HG03175 (cell line): ENCODE data around the gene ELOVL6.
"Not testable (repeated sequence)": the region's sequence is repeated elsewhere in the genome, so short reads cannot be mapped to it uniquely, and the experiment has no call there.

ENCODE experiments used
- ATAC-seq: cut with Tn5 transposase; IDR thresholded peaks from one replicate; pipeline ENCODE4 v1.9.1; 2021; ENCODE audit warnings: mild to moderate bottlenecking, moderate library complexity; ENCODE audit not compliant: unreplicated experiment

ELOVL6 gene

GRCh38 chr4:110198435-110199416 is at the start of gene ELOVL6:
Gene ELOVL6 (minus strand): TSS chr4:110198615. CDS start chr4:110198335, 280 bp downstream.
- peak; percentile 19 for ATAC-seq

- ATAC-seq = no peak
Observed at GRCh38 chr4:110248100-110248499, 49.7 kb upstream of the ELOVL6 start.

GRCh38 chr4:110247591-110247990 is 49.2 kb upstream of the ELOVL6 start:
- no peak for ATAC-seq

GRCh38 chr4:110245577-110245976 is 47.2 kb upstream of the ELOVL6 start:
- no peak for ATAC-seq

GRCh38 chr4:110236324-110236723 is 37.9 kb upstream of the ELOVL6 start:
- no peak for ATAC-seq

GRCh38 chr4:110233581-110233980 is 35.2 kb upstream of the ELOVL6 start:
- not testable (repeated sequence) for ATAC-seq

GRCh38 chr4:110231869-110232268 is 33.5 kb upstream of the ELOVL6 start:
- ATAC-seq = no peak

- no peak for ATAC-seq
Observed at GRCh38 chr4:110229266-110229665, 30.9 kb upstream of the ELOVL6 start.

GRCh38 chr4:110224812-110225211 is 26.4 kb upstream of the ELOVL6 start:
- ATAC-seq = no peak

GRCh38 chr4:110224142-110224541 is 25.7 kb upstream of the ELOVL6 start:
- no peak for ATAC-seq

GRCh38 chr4:110218935-110219334 is 20.5 kb upstream of the ELOVL6 start:
- not testable (repeated sequence) for ATAC-seq

GRCh38 chr4:110217181-110217580 is 18.8 kb upstream of the ELOVL6 start:
- not testable (repeated sequence) for ATAC-seq

- ATAC-seq = no peak
Observed at GRCh38 chr4:110216129-110216528, 17.7 kb upstream of the ELOVL6 start.

- no peak for ATAC-seq
Observed at GRCh38 chr4:110211770-110212061, 13.3 kb upstream of the ELOVL6 start.

GRCh38 chr4:110211007-110211769 is 12.8 kb upstream of the ELOVL6 start:
- ATAC-seq = peak; percentile 94

GRCh38 chr4:110208419-110208818 is 10.0 kb upstream of the ELOVL6 start:
- no peak for ATAC-seq

- no peak for ATAC-seq
Observed at GRCh38 chr4:110207233-110207632, 8.8 kb upstream of the ELOVL6 start.

GRCh38 chr4:110202024-110202423 is 3.6 kb upstream of the ELOVL6 start:
- no peak for ATAC-seq

GRCh38 chr4:110201502-110201901 is 3.1 kb upstream of the ELOVL6 start:
- ATAC-seq = no peak

- ATAC-seq = no peak
Observed at GRCh38 chr4:110200689-110201088, 2.3 kb upstream of the ELOVL6 start.

- ATAC-seq = no peak
Observed at GRCh38 chr4:110198049-110198434, 373 bp downstream of the ELOVL6 start.

- peak; percentile 11 for ATAC-seq
Observed at GRCh38 chr4:110197529-110198042, 829 bp downstream of the ELOVL6 start.
